GM18511 (cell line): ENCODE measurements around the gene KCND3.
"Not testable (repeated sequence)": the region's sequence is repeated elsewhere in the genome, so short reads cannot be mapped to it uniquely, and the experiment has no call there.

ENCODE experiments used
- ATAC-seq: cut with Tn5 transposase; IDR thresholded peaks from one replicate; pipeline ENCODE4 v1.9.1; 2021; ENCODE audit warnings: mild to moderate bottlenecking, moderate library complexity; ENCODE audit not compliant: unreplicated experiment

KCND3 gene

GRCh38 chr1:111818546-111818945 lies 170.9 kb downstream of the KCND3 start:
- no peak for ATAC-seq

- no peak for ATAC-seq
These were observed 171.4 kb downstream of the KCND3 start for GRCh38 chr1:111818081-111818480.

- ATAC-seq, result no peak
These were observed 174.8 kb downstream of the KCND3 start for GRCh38 chr1:111814642-111815041.

GRCh38 chr1:111814305-111814628 lies 175.2 kb downstream of the KCND3 start:
- ATAC-seq, result no peak

GRCh38 chr1:111813440-111814304 lies 175.8 kb downstream of the KCND3 start:
- ATAC-seq, result no peak

- ATAC-seq, result no peak
These were observed 177.2 kb downstream of the KCND3 start for GRCh38 chr1:111812306-111812705.

GRCh38 chr1:111811891-111812290 lies 177.6 kb downstream of the KCND3 start:
- ATAC-seq, result no peak

GRCh38 chr1:111805251-111805650 lies 184.2 kb downstream of the KCND3 start:
- ATAC-seq, result no peak

- ATAC-seq, result no peak
These were observed 184.7 kb downstream of the KCND3 start for GRCh38 chr1:111804776-111805175.

GRCh38 chr1:111803951-111804350 lies 185.5 kb downstream of the KCND3 start:
- no peak for ATAC-seq

GRCh38 chr1:111802984-111803383 lies 186.5 kb downstream of the KCND3 start:
- no peak for ATAC-seq

- no peak for ATAC-seq
These were observed 187.4 kb downstream of the KCND3 start for GRCh38 chr1:111802110-111802509.

GRCh38 chr1:111801071-111801850 lies 188.2 kb downstream of the KCND3 start:
- no peak for ATAC-seq

- not testable (repeated sequence) for ATAC-seq
These were observed 189.7 kb downstream of the KCND3 start for GRCh38 chr1:111799722-111800121.

GRCh38 chr1:111798580-111798979 lies 190.9 kb downstream of the KCND3 start:
- ATAC-seq, result no peak

- ATAC-seq, result no peak
These were observed 194.1 kb downstream of the KCND3 start for GRCh38 chr1:111795401-111795800.

- ATAC-seq, result no peak
These were observed 195.5 kb downstream of the KCND3 start for GRCh38 chr1:111793923-111794322.

- no peak for ATAC-seq
These were observed 197.2 kb downstream of the KCND3 start for GRCh38 chr1:111792249-111792648.

- no peak for ATAC-seq
These were observed 197.7 kb downstream of the KCND3 start for GRCh38 chr1:111791776-111792175.

GRCh38 chr1:111789666-111790316 lies 199.7 kb downstream of the KCND3 start:
- ATAC-seq, result no peak

GRCh38 chr1:111789142-111789541 lies 200.3 kb downstream of the KCND3 start:
- no peak for ATAC-seq
